Measurements from ENCODE around the gene CSTA.
"Not testable (repeated sequence)": the region's sequence is repeated elsewhere in the genome, so short reads cannot be mapped to it uniquely, and the experiment has no call there.

Gene CSTA

GRCh38 chr3:122322095-122323075, 2.7 kb upstream of the CSTA start:
- DNase-seq (ENCODE audit: low read depth in 2 of 2): no peak

- DNase-seq (ENCODE audit: low read depth in 2 of 2): no peak
These were observed 721 bp downstream of the CSTA start for GRCh38 chr3:122325769-122326168.

GRCh38 chr3:122331886-122332285, 6.8 kb downstream of the CSTA start:
- no peak for DNase-seq (ENCODE audit: low read depth in 2 of 2)

- DNase-seq (ENCODE audit: low read depth in 2 of 2): no peak
These were observed 7.5 kb downstream of the CSTA start for GRCh38 chr3:122332551-122332950.

- no peak for DNase-seq (ENCODE audit: low read depth in 2 of 2)
These were observed 17.8 kb downstream of the CSTA start for GRCh38 chr3:122342803-122343202.

GRCh38 chr3:122343654-122344053, 18.6 kb downstream of the CSTA start:
- no peak for DNase-seq (ENCODE audit: low read depth in 2 of 2)

GRCh38 chr3:122349171-122349570, 24.1 kb downstream of the CSTA start:
- no peak for DNase-seq (ENCODE audit: low read depth in 2 of 2)

GRCh38 chr3:122350814-122351418, 25.9 kb downstream of the CSTA start:
- DNase-seq (ENCODE audit: low read depth in 2 of 2): no peak

GRCh38 chr3:122351612-122352011, 26.6 kb downstream of the CSTA start:
- DNase-seq (ENCODE audit: low read depth in 2 of 2): no peak

- DNase-seq (ENCODE audit: low read depth in 2 of 2): no peak
These were observed 28.2 kb downstream of the CSTA start for GRCh38 chr3:122353215-122353614.

GRCh38 chr3:122353893-122354401, 28.9 kb downstream of the CSTA start:
- no peak for DNase-seq (ENCODE audit: low read depth in 2 of 2)

GRCh38 chr3:122355612-122356011, 30.6 kb downstream of the CSTA start:
- no peak for DNase-seq (ENCODE audit: low read depth in 2 of 2)

- no peak for DNase-seq (ENCODE audit: low read depth in 2 of 2)
These were observed 31.4 kb downstream of the CSTA start for GRCh38 chr3:122356402-122356801.

GRCh38 chr3:122357828-122358702, 33.0 kb downstream of the CSTA start:
- DNase-seq (ENCODE audit: low read depth in 2 of 2): no peak

GRCh38 chr3:122358703-122359032, 33.6 kb downstream of the CSTA start:
- no peak for DNase-seq (ENCODE audit: low read depth in 2 of 2)

GRCh38 chr3:122362026-122362425, 37.0 kb downstream of the CSTA start:
- no peak for DNase-seq (ENCODE audit: low read depth in 2 of 2)

GRCh38 chr3:122364490-122364889, 39.4 kb downstream of the CSTA start:
- DNase-seq (ENCODE audit: low read depth in 2 of 2): no peak

GRCh38 chr3:122365073-122365472, 40.0 kb downstream of the CSTA start:
- DNase-seq (ENCODE audit: low read depth in 2 of 2): no peak

GRCh38 chr3:122365582-122366378, 40.7 kb downstream of the CSTA start:
- DNase-seq (ENCODE audit: low read depth in 2 of 2): not testable (repeated sequence)

GRCh38 chr3:122366379-122366749, 41.3 kb downstream of the CSTA start:
- no peak for DNase-seq (ENCODE audit: low read depth in 2 of 2)

- DNase-seq (ENCODE audit: low read depth in 2 of 2): no peak
These were observed 49.0 kb downstream of the CSTA start for GRCh38 chr3:122374034-122374433.

Measured in stimulated activated CD8-positive, alpha-beta memory T cell treated with anti-CD3 and anti-CD28 coated beads, Interleukin-2, amount 100 ng/mL, for 48 hours (primary cell).